HPDE6-E6E7 (cell line): ENCODE results near the gene CEACAM3.

Source experiments
- DNase-seq: peaks from one replicate; pipeline ENCODE4 v3.0.0; 2011; ENCODE audit warnings: missing footprints; ENCODE audit errors: extremely low spot score

CEACAM3 gene

DNA sequence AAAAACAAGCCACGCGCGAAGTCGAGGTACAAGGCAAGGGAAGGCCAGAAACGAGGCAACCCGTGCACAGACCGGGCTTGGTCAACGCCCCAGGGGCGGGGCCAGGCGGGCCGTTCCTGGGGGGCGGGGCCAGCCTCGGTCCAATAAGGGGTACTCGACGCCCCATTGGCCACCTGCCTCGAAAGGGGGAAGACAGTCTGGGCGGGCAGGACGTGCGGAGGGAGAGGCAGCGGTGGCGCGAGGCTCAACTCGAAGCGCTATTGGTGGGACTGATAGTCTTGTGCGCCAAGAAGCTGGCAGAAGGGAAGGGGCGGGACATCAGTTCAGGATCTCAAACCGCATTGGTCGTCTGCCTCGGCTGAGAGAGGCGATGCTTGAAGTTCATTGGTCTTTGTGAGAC is 48.2 kb downstream of the CEACAM3 start, which contains the start of gene LYPD4:
LYPD4 (minus strand) TSS at position 83 of the 400 bp plus-strand sequence. CDS start 5,398 bp downstream, outside the sequence.
- no peak for DNase-seq

DNA sequence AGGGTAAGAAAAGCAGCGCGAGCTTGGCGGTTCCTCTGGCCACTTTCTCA is 48.4 kb downstream of the CEACAM3 start, which contains the start of gene DMRTC2:
DMRTC2 (plus strand) TSS at position 42 of the 50 bp plus-strand sequence. CDS start 2,387 bp downstream, outside the sequence.
- no peak for DNase-seq

DNA sequence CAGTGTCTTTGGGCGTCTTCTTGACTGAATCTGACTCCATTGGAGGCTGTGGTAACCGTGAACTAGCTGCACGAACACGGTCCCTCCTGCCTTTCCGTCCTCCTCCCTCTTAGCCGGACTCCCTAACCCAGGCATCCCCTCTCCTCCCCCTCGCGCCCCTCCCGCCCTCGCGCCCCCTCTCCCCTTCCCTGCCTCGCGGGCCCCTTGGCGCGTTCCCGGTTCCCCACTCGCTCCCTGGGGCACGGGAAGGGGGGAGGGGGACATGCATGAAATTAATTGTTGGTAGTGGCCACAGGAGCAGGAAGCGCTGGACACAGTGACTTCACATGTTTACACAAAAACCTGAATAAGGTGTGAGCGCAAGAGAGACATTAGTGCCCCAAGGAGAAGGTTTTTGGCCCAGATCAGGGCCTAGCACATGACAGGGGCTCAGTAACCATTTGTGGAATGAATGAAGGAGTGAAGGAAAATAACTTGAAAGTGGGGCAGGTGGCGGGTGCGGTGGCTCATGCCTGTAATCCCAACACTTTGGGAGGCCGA is 48.7 kb downstream of the CEACAM3 start:
- DNase-seq = no peak

DNA sequence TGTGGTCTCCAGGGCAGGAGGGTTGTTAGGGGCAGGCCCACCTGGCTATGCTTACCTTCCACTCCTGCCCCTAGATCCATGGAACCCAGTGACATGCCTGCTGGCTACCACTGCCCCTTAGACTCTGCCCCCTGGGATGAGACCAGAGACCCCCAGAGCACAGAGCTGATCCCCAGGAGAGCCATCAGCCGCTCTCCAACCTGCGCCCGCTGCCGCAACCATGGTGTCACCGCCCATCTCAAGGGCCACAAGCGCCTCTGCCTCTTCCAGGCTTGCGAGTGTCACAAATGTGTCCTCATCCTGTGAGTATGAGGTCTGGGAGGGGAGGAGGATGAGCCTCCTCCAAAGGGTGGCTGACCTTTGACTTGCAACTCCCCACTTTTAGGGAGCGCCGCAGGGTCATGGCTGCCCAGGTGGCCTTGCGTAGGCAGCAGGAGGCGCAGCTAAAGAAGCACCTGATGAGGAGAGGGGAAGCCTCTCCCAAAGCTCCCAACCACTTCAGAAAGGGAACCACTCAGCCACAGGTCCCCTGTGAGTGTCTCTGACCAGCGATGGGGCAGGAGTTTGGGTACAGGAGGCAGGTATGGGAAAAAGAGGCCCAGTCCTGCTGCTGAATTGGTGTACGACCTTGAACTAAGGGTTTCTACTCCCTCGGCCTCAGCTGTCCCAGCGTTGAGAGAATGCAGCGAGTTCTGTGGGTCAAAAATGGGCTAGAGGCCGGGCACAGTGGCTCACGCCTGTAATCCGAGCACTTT is 51.1 kb downstream of the CEACAM3 start:
- no peak for DNase-seq

DNA sequence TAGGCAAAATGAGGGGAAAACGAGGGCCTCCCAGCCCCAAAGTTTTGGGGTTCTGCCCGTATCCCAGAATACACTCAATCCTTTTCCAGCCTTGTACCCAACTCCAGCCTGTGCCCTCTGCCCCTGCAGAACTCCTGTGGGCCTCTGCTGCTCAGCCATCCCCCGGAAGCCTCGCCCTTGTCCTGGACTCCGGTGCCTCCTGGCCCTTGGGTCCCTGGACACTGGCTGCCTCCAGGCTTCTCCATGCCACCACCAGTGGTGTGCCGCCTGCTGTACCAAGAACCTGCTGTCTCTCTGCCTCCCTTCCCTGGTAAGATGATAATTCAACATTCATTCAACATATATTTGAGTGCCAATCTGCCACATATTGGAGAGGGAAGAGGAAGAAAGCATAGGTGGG is 52.3 kb downstream of the CEACAM3 start:
- DNase-seq = no peak

DNA sequence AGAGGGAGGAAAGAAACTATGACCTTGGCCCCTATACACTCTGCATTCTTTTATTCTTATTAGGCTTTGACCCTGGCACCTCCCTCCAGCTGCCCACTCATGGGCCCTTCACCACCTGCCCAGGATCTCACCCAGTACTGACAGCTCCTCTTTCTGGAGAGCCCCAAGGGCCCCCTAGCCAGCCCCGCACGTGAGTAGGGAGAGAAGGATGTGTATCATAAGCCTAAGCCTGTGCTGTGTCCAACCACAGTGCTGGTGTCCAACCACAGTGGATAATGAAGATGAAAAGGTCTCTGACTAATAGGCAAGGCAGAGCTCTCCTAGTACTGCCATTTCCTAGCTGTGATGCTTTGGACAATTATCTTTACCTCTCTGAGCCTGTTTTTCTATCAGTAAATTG is 52.7 kb downstream of the CEACAM3 start:
- DNase-seq = no peak

GRCh38 chr19:41850381-41850780 is 54.0 kb downstream of the CEACAM3 start:
- DNase-seq = no peak

- DNase-seq = no peak
Measured at GRCh38 chr19:41851456-41851855, 55.1 kb downstream of the CEACAM3 start.

- no peak for DNase-seq
Measured at GRCh38 chr19:41853344-41853743, 57.0 kb downstream of the CEACAM3 start.

GRCh38 chr19:41853768-41854167 is 57.4 kb downstream of the CEACAM3 start:
- DNase-seq = no peak

DNA sequence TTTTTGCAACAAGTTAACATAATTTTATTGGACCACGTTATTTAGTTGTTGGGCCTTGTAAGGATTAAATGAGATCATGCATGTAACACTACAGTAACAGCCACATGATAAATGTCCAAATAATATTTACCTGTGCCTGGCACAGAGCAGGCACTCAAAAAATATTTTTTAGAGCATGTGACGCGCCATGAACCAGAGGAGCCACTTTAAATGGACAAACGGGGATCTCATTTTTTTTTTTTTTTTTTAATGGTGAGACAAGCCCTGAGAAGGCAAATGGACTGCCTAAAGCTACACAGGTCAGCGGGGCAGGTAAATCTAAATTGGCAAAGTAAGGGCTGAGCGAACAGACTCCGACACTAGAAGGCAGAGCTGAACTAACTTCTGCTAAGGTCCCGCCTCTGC is 62.8 kb downstream of the CEACAM3 start:
- no peak for DNase-seq

DNA sequence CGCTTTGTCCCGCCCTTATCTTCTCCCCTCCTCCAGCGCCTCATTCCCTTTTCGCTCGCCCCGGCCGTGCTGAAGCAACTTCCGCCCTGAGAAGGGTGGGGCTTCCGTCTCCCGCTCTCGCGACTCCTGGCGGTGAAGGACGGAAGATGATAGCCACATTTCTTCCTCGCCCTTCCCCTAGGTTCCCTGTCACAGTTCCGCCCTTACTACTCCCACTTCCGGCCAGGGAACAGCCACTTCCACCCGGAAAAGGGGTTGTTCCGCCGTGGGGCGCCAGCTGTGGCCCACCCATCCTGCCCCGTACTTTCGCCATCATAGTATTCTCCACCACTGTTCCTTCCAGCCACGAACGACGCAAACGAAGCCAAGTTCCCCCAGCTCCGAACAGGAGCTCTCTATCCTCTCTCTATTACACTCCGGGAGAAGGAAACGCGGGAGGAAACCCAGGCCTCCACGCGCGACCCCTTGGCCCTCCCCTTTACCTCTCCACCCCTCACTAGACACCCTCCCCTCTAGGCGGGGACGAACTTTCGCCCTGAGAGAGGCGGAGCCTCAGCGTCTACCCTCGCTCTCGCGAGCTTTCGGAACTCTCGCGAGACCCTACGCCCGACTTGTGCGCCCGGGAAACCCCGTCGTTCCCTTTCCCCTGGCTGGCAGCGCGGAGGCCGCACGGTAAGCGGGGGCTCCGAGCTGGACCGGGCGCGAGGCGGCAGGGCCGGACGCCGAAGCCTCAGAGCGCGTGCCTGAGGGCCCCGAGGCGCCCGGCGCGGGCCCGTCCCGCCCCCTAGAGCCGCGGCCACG is 63.4 kb downstream of the CEACAM3 start, which contains the start of gene RPS19:
RPS19 (plus strand) TSS at position 638 of the 801 bp plus-strand sequence. CDS start 520 bp downstream, outside the sequence.
- DNase-seq = peak; percentile 95

GRCh38 chr19:41860419-41861115 is 64.2 kb downstream of the CEACAM3 start:
- DNase-seq = no peak
